Measurements from ENCODE around the gene PRIM1. TPM values are rescaled to one million over a fixed set of nuclear protein-coding genes. Genes with fewer than 3 reads are reported as not detected.

The PRIM1 gene
- total and polyA plus RNA-seq, 3 experiments from 2014 or later, result 39.6 to 80.5 (median 79.1) TPM

GRCh38 chr12:56721721-56722120 is 30.4 kb downstream of the PRIM1 start:
- H3K27ac ChIP-seq (ENCODE audit: low read depth, low read length), result no peak overlapping the region

GRCh38 chr12:56721216-56721615 is 30.9 kb downstream of the PRIM1 start:
- ChIA-PET CTCF (no interaction called here), POLR2A (no interaction called here)
- no peak for DNase-seq
- H3K36me3 Mint-ChIP-seq, result peaks cover 0 to 72% (median 9%) of the 10 kb centered on the region in 3 donors
- H3K9me3 ChIP-seq (ENCODE audit: low read length), result no peaks in the 10 kb centered on the region
- H3K27ac Mint-ChIP-seq, result peak overlapping the region; percentile 52 to 97 (median 84)
- no peaks in the 10 kb centered on the region for H3K9me3 Mint-ChIP-seq
- peak overlapping the region; percentile 27 to 95 (median 58) for H3K4me3 Mint-ChIP-seq
- H3K4me1 Mint-ChIP-seq, result peaks cover 79 to 82% (median 81%) of the 10 kb centered on the region in 3 donors
- peaks cover 74% of the 10 kb centered on the region for H3K4me1 ChIP-seq (ENCODE audit: insufficient read depth, low read length)
- no peak overlapping the region for H3K27ac ChIP-seq (ENCODE audit: low read depth, low read length)
- H3K4me3 ChIP-seq (ENCODE audit: low read length), result no peak overlapping the region
- H3K36me3 ChIP-seq (ENCODE audit: insufficient read depth, low read length), result peaks cover 42% of the 10 kb centered on the region
- peaks cover 0 to 4% of the 10 kb centered on the region in 2 donors for H3K27me3 Mint-ChIP-seq
- no peaks in the 10 kb centered on the region for H3K27me3 ChIP-seq (ENCODE audit: insufficient read depth, low read length, poor library complexity, severe bottlenecking)

More at GRCh38 chr12:56721721-56722120, 30.4 kb downstream of the PRIM1 start:
- H3K36me3 Mint-ChIP-seq, result peaks cover 0 to 67% (median 9%) of the 10 kb centered on the region in 3 donors
- Histone ChIP-seq H3K27me3 (ENCODE audit: insufficient read depth, low read length, poor library complexity, severe bottlenecking) (no peaks in the 10 kb centered on the region), H3K9me3 (ENCODE audit: low read length) (no peaks in the 10 kb centered on the region), H3K36me3 (ENCODE audit: insufficient read depth, low read length) (peaks cover 40% of the 10 kb centered on the region), H3K4me3 (ENCODE audit: low read length) (peak overlapping the region; percentile 8), H3K4me1 (ENCODE audit: insufficient read depth, low read length) (peaks cover 72% of the 10 kb centered on the region)
- peak overlapping the region; percentile 50 to 98 (median 86) for H3K27ac Mint-ChIP-seq
- POLR2A ChIA-PET, result interaction anchor here (1.0 kb wide), 1 partner anchor 35 kb away, joined by 4 read pairs; no protein-coding TSS in a partner anchor
- no peak for DNase-seq
- no peaks in the 10 kb centered on the region for H3K9me3 Mint-ChIP-seq
- peaks cover 0 to 4% of the 10 kb centered on the region in 2 donors for H3K27me3 Mint-ChIP-seq
- peak overlapping the region; percentile 6 to 99 (median 89) for H3K4me3 Mint-ChIP-seq
- CTCF ChIA-PET, result no interaction called here
- peaks cover 75 to 77% (median 77%) of the 10 kb centered on the region in 3 donors for H3K4me1 Mint-ChIP-seq

GRCh38 chr12:56720731-56721151 is 31.4 kb downstream of the PRIM1 start:
- Histone ChIP-seq H3K9me3 (ENCODE audit: low read length) (no peaks in the 10 kb centered on the region), H3K27me3 (ENCODE audit: insufficient read depth, low read length, poor library complexity, severe bottlenecking) (no peaks in the 10 kb centered on the region), H3K36me3 (ENCODE audit: insufficient read depth, low read length) (peaks cover 47% of the 10 kb centered on the region), H3K4me1 (ENCODE audit: insufficient read depth, low read length) (peaks cover 74% of the 10 kb centered on the region), H3K27ac (ENCODE audit: low read depth, low read length) (no peak overlapping the region), H3K4me3 (ENCODE audit: low read length) (no peak overlapping the region)
- H3K4me3 Mint-ChIP-seq, result peak overlapping the region; percentile 27 to 95 (median 58)
- peaks cover 79 to 83% (median 82%) of the 10 kb centered on the region in 3 donors for H3K4me1 Mint-ChIP-seq
- no peak for DNase-seq
- ChIA-PET POLR2A (interaction anchor here (0.5 kb wide), 1 partner anchor 29 kb away, joined by 7 read pairs; no protein-coding TSS in a partner anchor), CTCF (interaction anchor here (1.0 kb wide), 1 partner anchor 31 kb away, joined by 4 read pairs; no protein-coding TSS in a partner anchor)
- peaks cover 0 to 4% of the 10 kb centered on the region in 2 donors for H3K27me3 Mint-ChIP-seq
- no peaks in the 10 kb centered on the region for H3K9me3 Mint-ChIP-seq
- H3K36me3 Mint-ChIP-seq, result peaks cover 0 to 77% (median 9%) of the 10 kb centered on the region in 3 donors
- H3K27ac Mint-ChIP-seq, result peak overlapping the region; percentile 64 to 97 (median 86)

GRCh38 chr12:56719056-56719455 is 33.1 kb downstream of the PRIM1 start:
- peaks cover 71% of the 10 kb centered on the region for H3K4me1 ChIP-seq (ENCODE audit: insufficient read depth, low read length)
- Mint-ChIP-seq H3K27ac (peak overlapping the region in 7 of 8 donors; percentile 1 to 97 (median 83)), H3K4me1 (peaks cover 74 to 81% (median 80%) of the 10 kb centered on the region in 3 donors), H3K36me3 (peaks cover 0 to 81% (median 11%) of the 10 kb centered on the region in 3 donors), H3K4me3 (peak overlapping the region in 3 of 7 donors; percentile 2 to 18 (median 5)), H3K27me3 (peaks cover 0 to 4% of the 10 kb centered on the region in 2 donors), H3K9me3 (no peaks in the 10 kb centered on the region)
- ChIA-PET POLR2A (interaction anchor here (0.6 to 1.7 kb wide), 3 partner anchors 31 to 73 kb away, joined by 3 to 6 read pairs (median 3); partner anchors contain the start of genes ATP5F1B and PTGES3), CTCF (no interaction called here)
- DNase-seq, result no peak
- no peaks in the 10 kb centered on the region for H3K9me3 ChIP-seq (ENCODE audit: low read length)
- H3K27me3 ChIP-seq (ENCODE audit: insufficient read depth, low read length, poor library complexity, severe bottlenecking), result no peaks in the 10 kb centered on the region
- no peak overlapping the region for H3K27ac ChIP-seq (ENCODE audit: low read depth, low read length)
- H3K36me3 ChIP-seq (ENCODE audit: insufficient read depth, low read length), result peaks cover 58% of the 10 kb centered on the region
- no peak overlapping the region for H3K4me3 ChIP-seq (ENCODE audit: low read length)

GRCh38 chr12:56718636-56719035 is 33.5 kb downstream of the PRIM1 start:
- Mint-ChIP-seq H3K27me3 (peaks cover 0 to 4% of the 10 kb centered on the region in 2 donors), H3K4me3 (peak overlapping the region in 1 of 7 donors; percentile 72), H3K4me1 (peaks cover 70 to 77% (median 76%) of the 10 kb centered on the region in 3 donors), H3K27ac (peak overlapping the region; percentile 1 to 97 (median 81)), H3K36me3 (peaks cover 0 to 82% (median 15%) of the 10 kb centered on the region in 3 donors), H3K9me3 (no peaks in the 10 kb centered on the region)
- no peak overlapping the region for H3K4me3 ChIP-seq (ENCODE audit: low read length)
- CTCF ChIA-PET, result interaction anchor here (1.2 kb wide), 1 partner anchor 30 kb away, joined by 3 read pairs; the partner anchor contains the start of gene PTGES3
- H3K4me1 ChIP-seq (ENCODE audit: insufficient read depth, low read length), result peaks cover 66% of the 10 kb centered on the region
- no peak for DNase-seq
- peaks cover 58% of the 10 kb centered on the region for H3K36me3 ChIP-seq (ENCODE audit: insufficient read depth, low read length)
- H3K27me3 ChIP-seq (ENCODE audit: insufficient read depth, low read length, poor library complexity, severe bottlenecking), result no peaks in the 10 kb centered on the region
- POLR2A ChIA-PET, result interaction anchor here (0.6 to 1.7 kb wide), 3 partner anchors 30 to 72 kb away, joined by 3 to 6 read pairs (median 3); partner anchors contain the start of genes ATP5F1B and PTGES3
- no peak overlapping the region for H3K27ac ChIP-seq (ENCODE audit: low read depth, low read length)
- no peaks in the 10 kb centered on the region for H3K9me3 ChIP-seq (ENCODE audit: low read length)

GRCh38 chr12:56718149-56718548 is 34.0 kb downstream of the PRIM1 start:
- peaks cover 62% of the 10 kb centered on the region for H3K4me1 ChIP-seq (ENCODE audit: insufficient read depth, low read length)
- ChIA-PET CTCF (interaction anchor here (0.8 to 1.2 kb wide), 2 partner anchors 30 to 34 kb away, joined by 3 read pairs; partner anchors contain the start of gene PTGES3), POLR2A (interaction anchor here (0.6 to 1.7 kb wide), 3 partner anchors 30 to 72 kb away, joined by 3 to 6 read pairs (median 3); partner anchors contain the start of genes ATP5F1B and PTGES3)
- Mint-ChIP-seq H3K4me3 (no peak overlapping the region), H3K4me1 (peaks cover 65 to 72% (median 71%) of the 10 kb centered on the region in 3 donors), H3K27me3 (peaks cover 0 to 4% of the 10 kb centered on the region in 2 donors), H3K27ac (no peak overlapping the region), H3K36me3 (peaks cover 5 to 82% (median 17%) of the 10 kb centered on the region in 3 donors), H3K9me3 (no peaks in the 10 kb centered on the region)
- H3K27me3 ChIP-seq (ENCODE audit: insufficient read depth, low read length, poor library complexity, severe bottlenecking), result no peaks in the 10 kb centered on the region
- DNase-seq, result no peak
- no peaks in the 10 kb centered on the region for H3K9me3 ChIP-seq (ENCODE audit: low read length)
- no peak overlapping the region for H3K27ac ChIP-seq (ENCODE audit: low read depth, low read length)
- no peak overlapping the region for H3K4me3 ChIP-seq (ENCODE audit: low read length)
- peaks cover 63% of the 10 kb centered on the region for H3K36me3 ChIP-seq (ENCODE audit: insufficient read depth, low read length)

GRCh38 chr12:56716933-56717880 is 34.9 kb downstream of the PRIM1 start:
- no peak overlapping the region for H3K27ac ChIP-seq (ENCODE audit: low read depth, low read length)
- H3K27me3 ChIP-seq (ENCODE audit: insufficient read depth, low read length, poor library complexity, severe bottlenecking), result no peaks in the 10 kb centered on the region
- H3K36me3 Mint-ChIP-seq, result peaks cover 10 to 83% (median 25%) of the 10 kb centered on the region in 3 donors
- peak overlapping the region in 1 of 7 donors; percentile 49 for H3K4me3 Mint-ChIP-seq
- no peaks in the 10 kb centered on the region for H3K9me3 ChIP-seq (ENCODE audit: low read length)
- ChIA-PET POLR2A (interaction anchor here (1.4 kb wide), 1 partner anchor 8 kb away, joined by 4 read pairs; the partner anchor contains the start of gene NACA), CTCF (interaction anchor here (0.7 to 1.2 kb wide), 4 partner anchors 29 to 46 kb away, joined by 3 read pairs; partner anchors contain the start of gene PTGES3)
- no peak for DNase-seq
- peaks cover 52% of the 10 kb centered on the region for H3K4me1 ChIP-seq (ENCODE audit: insufficient read depth, low read length)
- no peak overlapping the region for H3K4me3 ChIP-seq (ENCODE audit: low read length)
- H3K27me3 Mint-ChIP-seq, result peaks cover 0 to 4% of the 10 kb centered on the region in 2 donors
- peak overlapping the region in 6 of 8 donors; percentile 53 to 94 (median 83) for H3K27ac Mint-ChIP-seq
- H3K4me1 Mint-ChIP-seq, result peaks cover 55 to 62% (median 62%) of the 10 kb centered on the region in 3 donors
- peaks cover 66% of the 10 kb centered on the region for H3K36me3 ChIP-seq (ENCODE audit: insufficient read depth, low read length)
- no peaks in the 10 kb centered on the region for H3K9me3 Mint-ChIP-seq

All from CD8-positive, alpha-beta memory T cell (primary cell).